Activated naive CD4-positive, alpha-beta T cell treated with anti-CD3 and anti-CD28 coated beads, Interleukin-2, amount 10 ng/mL, durations not matched to agents 7 days and 5 days (primary cell): ENCODE measurements around the gene GRAMD4.
A peak's percentile ranks its signal among the peaks of the same experiment; 100 is the strongest.
"Not testable (repeated sequence)": the region's sequence is repeated elsewhere in the genome, so short reads cannot be mapped to it uniquely, and the experiment has no call there.

Source experiments
- CTCF ChIA-PET: fragments of 350-600 bp; sonication (Branson Sonifier 250); formaldehyde crosslinking; loops from one replicate; lab custom pipeline; 2021; ENCODE audit warnings: antibody characterized with exemption; lab: Charles Lee
- DNase-seq: peaks from one replicate; pipeline ENCODE4 v3.0.0-alpha.2; 2020
- H3K27ac Mint-ChIP-seq: one replicate; pipeline ENCODE4 v1.8.0; 2021; ENCODE audit warnings: mild to moderate bottlenecking, moderate library complexity, mixed read lengths
- H3K27me3 Mint-ChIP-seq: one replicate; pipeline ENCODE4 v1.8.0; 2021; ENCODE audit warnings: mild to moderate bottlenecking, mixed read lengths
- H3K36me3 Mint-ChIP-seq: one replicate; pipeline ENCODE4 v1.8.0; 2021; ENCODE audit warnings: mixed read lengths
- H3K4me1 Mint-ChIP-seq: one replicate; pipeline ENCODE4 v1.8.0; 2021; ENCODE audit warnings: mixed read lengths
- H3K4me3 Mint-ChIP-seq: one replicate; pipeline ENCODE4 v1.8.0; 2021; ENCODE audit warnings: mild to moderate bottlenecking, moderate library complexity, mixed read lengths
- H3K9me3 Mint-ChIP-seq: one replicate; pipeline ENCODE4 v1.8.0; 2021; ENCODE audit warnings: mixed read lengths

Gene GRAMD4

DNA sequence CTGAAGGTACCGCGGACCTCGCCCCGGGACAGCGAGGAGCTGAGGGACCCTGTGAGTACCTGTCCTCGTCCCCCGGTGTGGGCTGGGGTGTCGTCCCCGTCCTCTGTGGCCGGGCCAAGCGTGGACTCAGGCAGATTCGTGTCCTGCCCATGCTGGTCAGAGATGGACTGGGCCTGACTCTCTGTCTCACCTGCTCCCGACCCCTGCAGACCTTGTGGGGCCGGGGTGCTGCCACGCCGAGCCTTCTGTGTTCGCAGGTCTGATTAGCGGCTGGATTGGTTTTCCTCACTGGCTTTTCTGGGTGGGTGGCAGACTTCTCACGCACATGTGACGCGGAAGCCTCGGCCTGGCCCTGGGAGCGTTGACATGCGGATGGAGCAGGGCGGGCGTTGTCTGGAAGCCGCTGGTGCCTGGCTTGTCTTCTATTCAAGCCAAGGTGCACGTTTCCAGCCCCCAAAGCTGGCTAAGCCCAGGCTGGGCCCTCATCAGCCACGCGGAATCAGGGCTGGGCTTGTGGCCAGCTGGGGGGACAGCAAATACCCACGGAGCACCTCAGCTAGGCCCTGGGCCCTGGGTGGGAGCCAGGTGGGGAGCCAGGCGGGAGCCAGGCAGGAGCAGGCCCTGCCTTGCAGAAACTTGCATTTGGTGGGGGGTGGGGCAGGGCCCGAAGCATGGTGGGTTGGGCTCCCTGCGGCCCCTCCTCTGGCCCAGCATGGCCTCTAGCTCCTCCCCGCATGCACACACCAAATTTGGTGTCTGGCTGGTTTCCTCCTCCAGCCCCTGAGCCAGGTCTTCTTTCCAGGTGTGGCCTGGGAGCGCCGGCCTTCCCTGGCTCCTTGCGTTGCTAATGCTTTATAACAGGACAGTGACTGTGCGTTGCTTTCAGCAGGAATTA is 7.0 kb downstream of the GRAMD4 start:
- DNase-seq, result no peak
- Mint-ChIP-seq H3K27me3 (no peaks in the 10 kb centered on the region), H3K27ac (no peak overlapping the region), H3K9me3 (no peaks in the 10 kb centered on the region), H3K36me3 (peaks cover 2% of the 10 kb centered on the region), H3K4me3 (no peak overlapping the region), H3K4me1 (no peaks in the 10 kb centered on the region)
- CTCF ChIA-PET, result no interaction called here

DNA sequence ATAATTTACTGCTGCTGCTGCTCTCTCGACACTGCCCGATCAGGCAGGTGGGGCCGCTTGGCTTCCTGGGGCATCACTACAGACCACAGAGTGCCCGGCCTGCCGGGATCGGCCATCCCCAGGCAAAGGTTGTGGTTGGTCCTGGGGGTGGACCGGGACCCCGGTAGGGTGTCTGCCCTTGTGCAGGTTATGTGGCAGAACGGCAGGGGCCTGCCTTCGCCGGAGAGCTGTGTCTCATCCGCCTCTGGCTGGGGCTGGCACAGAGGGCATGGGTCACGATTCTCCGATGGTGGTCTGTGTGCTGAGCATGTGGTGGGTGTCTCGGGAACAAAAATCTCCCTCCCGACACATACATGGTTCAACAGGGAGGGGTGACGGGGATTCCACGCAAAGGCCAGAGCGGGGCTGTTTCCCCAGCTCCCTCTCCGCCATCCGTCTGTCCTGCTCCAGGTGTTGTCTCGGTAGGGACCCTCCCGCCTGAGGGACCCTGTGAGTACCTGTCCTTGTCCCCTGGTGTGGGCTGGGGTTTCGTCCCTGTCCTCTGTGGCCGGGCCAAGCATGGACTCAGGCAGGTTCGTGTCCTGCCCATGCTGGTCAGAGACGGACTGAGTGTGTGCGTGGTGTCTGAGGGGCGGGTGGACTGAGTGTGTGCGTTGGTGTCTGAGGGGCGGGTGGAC is 7.8 kb downstream of the GRAMD4 start:
- Mint-ChIP-seq H3K4me1 (no peaks in the 10 kb centered on the region), H3K36me3 (peaks cover 2% of the 10 kb centered on the region), H3K27me3 (no peaks in the 10 kb centered on the region), H3K9me3 (no peaks in the 10 kb centered on the region), H3K27ac (no peak overlapping the region), H3K4me3 (no peak overlapping the region)
- CTCF ChIA-PET, result no interaction called here
- DNase-seq, result no peak

- Mint-ChIP-seq H3K27ac (no peak overlapping the region), H3K4me1 (no peaks in the 10 kb centered on the region), H3K27me3 (no peaks in the 10 kb centered on the region), H3K36me3 (peaks cover 2% of the 10 kb centered on the region), H3K4me3 (no peak overlapping the region), H3K9me3 (no peaks in the 10 kb centered on the region)
- no peak for DNase-seq
- CTCF ChIA-PET, result no interaction called here
These were observed 8.6 kb downstream of the GRAMD4 start for GRCh38 chr22:46628756-46629155.

DNA sequence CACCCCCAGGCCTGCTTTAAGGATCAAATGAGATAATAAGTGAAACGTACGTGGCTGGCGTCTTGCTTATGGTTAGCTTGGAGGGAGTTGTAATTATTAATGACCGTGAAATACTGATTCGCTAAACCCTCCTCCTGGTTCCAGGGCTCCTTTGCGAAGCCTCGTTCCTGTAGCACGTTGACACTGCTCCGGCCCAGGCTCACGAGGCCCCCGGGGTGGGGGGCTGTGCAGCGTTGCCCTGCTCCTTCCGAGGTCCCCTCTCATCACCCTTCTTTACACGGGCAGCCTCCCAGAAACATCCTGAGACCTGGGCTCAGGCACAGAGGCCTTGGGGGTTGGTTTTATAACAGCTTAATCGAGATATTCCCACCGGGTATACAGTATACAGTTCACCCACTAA is 9.1 kb downstream of the GRAMD4 start:
- Mint-ChIP-seq H3K27ac (no peak overlapping the region), H3K27me3 (no peaks in the 10 kb centered on the region), H3K4me3 (no peak overlapping the region), H3K36me3 (peaks cover 2% of the 10 kb centered on the region), H3K9me3 (no peaks in the 10 kb centered on the region), H3K4me1 (peaks cover 2% of the 10 kb centered on the region)
- CTCF ChIA-PET, result no interaction called here
- no peak for DNase-seq

DNA sequence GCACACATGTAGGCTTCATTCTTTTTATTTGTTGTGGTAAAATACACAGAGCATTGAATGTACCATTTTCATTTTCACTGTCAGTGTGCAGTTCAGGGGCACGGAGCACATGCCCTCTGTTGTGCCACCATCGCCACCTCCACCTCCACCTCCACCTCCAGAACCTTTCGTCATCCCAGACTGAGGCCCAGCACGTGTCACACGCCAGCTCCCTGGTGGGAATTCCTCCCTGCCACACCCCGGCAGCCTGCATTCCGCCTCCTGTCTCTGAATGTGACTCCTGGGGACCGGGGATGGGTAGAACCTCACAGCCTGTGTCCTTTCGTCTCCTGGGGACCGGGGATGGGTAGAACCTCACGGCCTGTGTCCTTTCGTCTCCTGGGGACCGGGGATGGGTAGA is 10.9 kb downstream of the GRAMD4 start:
- DNase-seq, result no peak
- Mint-ChIP-seq H3K4me3 (no peak overlapping the region), H3K9me3 (no peaks in the 10 kb centered on the region), H3K27ac (no peak overlapping the region), H3K27me3 (no peaks in the 10 kb centered on the region), H3K36me3 (peaks cover 2% of the 10 kb centered on the region), H3K4me1 (peaks cover 3% of the 10 kb centered on the region)
- CTCF ChIA-PET, result no interaction called here

DNA sequence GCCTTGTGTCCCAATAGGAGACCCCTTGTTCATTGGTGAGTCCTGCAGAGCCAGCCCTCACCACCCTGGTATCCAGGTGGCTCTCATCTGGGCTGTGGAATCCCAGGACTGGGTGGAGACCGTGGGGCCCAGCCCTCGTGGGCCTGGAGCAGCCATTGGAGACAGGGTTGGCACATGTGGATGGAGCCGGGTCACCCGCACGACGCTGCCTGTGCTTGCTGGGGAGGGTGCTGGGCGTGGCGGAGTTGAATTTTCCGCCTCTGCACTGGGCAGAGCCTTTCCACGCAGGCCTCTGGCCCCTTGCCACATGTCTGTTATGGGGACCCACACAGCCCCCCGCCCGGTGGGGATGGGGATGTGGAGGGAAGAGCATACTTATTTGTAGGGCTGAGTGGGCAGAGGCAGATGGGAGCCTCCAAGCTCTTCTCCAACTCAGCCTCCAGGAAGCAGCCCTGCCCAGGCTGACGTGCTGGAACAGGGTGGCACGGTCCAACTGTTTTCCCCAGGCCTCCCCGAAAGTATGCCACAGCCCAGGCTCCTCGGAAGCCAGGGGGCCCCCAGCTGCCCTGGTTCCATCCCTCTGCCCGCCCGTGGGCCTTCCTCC is 12.6 kb downstream of the GRAMD4 start:
- Mint-ChIP-seq H3K4me1 (peaks cover 3% of the 10 kb centered on the region), H3K9me3 (no peaks in the 10 kb centered on the region), H3K4me3 (no peak overlapping the region), H3K27ac (no peak overlapping the region), H3K27me3 (no peaks in the 10 kb centered on the region), H3K36me3 (peaks cover 2% of the 10 kb centered on the region)
- CTCF ChIA-PET, result no interaction called here
- no peak for DNase-seq

- Mint-ChIP-seq H3K9me3 (no peaks in the 10 kb centered on the region), H3K4me1 (peaks cover 3% of the 10 kb centered on the region), H3K4me3 (no peak overlapping the region), H3K36me3 (peaks cover 2% of the 10 kb centered on the region), H3K27me3 (no peaks in the 10 kb centered on the region), H3K27ac (no peak overlapping the region)
- DNase-seq, result no peak
- CTCF ChIA-PET, result no interaction called here
These were observed 13.2 kb downstream of the GRAMD4 start for GRCh38 chr22:46633334-46633890.

DNA sequence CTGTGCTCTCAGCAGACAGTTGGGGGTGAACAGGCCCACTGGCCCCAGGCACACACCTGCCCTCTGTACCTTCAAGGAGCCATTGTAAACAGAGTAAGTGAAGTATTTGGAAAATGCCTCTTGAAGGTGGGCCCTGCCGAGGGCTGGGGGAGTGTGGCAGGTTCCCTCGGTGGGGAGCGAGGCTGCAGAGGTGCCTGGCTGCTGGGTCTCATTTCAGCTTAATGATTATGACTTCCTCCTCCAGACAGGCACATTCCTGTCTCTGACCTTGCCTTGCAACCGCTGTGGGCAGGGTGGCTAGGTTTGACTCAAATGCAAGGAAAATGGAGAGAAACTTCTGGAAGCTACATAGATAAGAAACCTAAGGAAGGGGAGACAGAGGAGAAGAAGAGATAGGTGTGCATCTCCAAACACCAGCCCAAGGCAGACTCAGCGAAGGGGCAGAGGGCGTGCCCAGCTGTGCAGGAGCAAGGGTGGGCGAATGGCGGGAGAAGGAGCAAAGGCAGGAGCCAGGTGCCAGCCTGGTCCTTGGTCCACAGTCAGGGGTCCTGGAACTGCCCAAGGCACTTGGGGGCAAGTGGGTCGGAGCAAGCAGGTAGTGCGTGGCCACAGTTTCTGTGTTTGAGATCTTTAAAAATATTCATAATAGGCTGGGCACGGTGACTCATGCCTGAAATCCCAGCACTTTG is 14.0 kb downstream of the GRAMD4 start:
- H3K9me3 Mint-ChIP-seq, result no peaks in the 10 kb centered on the region
- no peak overlapping the region for H3K27ac Mint-ChIP-seq
- H3K36me3 Mint-ChIP-seq, result peaks cover 2% of the 10 kb centered on the region
- H3K27me3 Mint-ChIP-seq, result no peaks in the 10 kb centered on the region
- CTCF ChIA-PET, result no interaction called here
- H3K4me1 Mint-ChIP-seq, result peaks cover 3% of the 10 kb centered on the region
- DNase-seq, result no peak
- no peak overlapping the region for H3K4me3 Mint-ChIP-seq

DNA sequence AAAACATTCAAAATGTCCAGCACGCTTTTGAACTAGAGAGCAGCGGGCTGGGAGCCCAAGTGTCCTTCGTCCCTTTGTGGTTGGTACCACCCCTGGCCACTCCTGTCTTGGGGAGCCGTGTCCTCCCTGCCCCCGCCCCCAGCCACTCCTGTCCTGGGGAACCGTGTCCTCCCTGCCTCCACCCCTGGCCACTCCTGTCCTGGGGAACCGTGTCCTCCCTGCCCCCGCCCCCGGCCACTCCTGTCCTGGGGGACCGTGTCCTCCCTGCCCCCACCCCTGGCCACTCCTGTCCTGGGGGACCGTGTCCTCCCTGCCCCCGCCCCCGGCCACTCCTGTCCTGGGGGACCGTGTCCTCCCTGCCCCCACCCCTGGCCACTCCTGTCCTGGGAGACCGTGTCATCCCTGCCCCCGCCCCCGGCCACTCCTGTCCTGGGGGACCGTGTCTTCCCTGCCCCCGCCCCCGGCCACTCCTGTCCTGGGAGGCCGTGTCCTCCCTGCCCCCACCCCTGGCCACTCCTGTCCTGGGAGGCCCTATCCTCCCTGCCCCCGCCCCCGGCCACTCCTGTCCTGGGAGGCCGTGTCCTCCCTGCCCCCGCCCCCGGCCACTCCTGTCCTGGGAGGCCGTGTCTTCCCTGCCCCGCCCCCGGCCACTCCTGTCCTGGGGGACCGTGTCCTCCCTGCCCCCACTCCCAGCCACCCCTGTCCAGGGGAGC is 14.9 kb downstream of the GRAMD4 start:
- H3K27me3 Mint-ChIP-seq, DNase-seq, H3K4me1 Mint-ChIP-seq, H3K9me3 Mint-ChIP-seq, H3K4me3 Mint-ChIP-seq, H3K36me3 Mint-ChIP-seq, H3K27ac Mint-ChIP-seq: not testable (repeated sequence)
- CTCF ChIA-PET, result interaction anchor here (1.9 kb wide), 1 partner anchor 71 kb away, joined by 6 read pairs; no protein-coding TSS in a partner anchor

- CTCF ChIA-PET, result interaction anchor here (1.9 kb wide), 1 partner anchor 72 kb away, joined by 6 read pairs; no protein-coding TSS in a partner anchor
- peak; percentile 35 for DNase-seq
- Mint-ChIP-seq H3K27ac (no peak overlapping the region), H3K4me1 (peaks cover 3% of the 10 kb centered on the region), H3K36me3 (peaks cover 2% of the 10 kb centered on the region), H3K27me3 (no peaks in the 10 kb centered on the region), H3K9me3 (no peaks in the 10 kb centered on the region), H3K4me3 (no peak overlapping the region)
These were observed 15.6 kb downstream of the GRAMD4 start for GRCh38 chr22:46635756-46636155.

- CTCF ChIA-PET, result interaction anchor here (1.9 kb wide), 1 partner anchor 73 kb away, joined by 6 read pairs; no protein-coding TSS in a partner anchor
- no peaks in the 10 kb centered on the region for H3K36me3 Mint-ChIP-seq
- no peak overlapping the region for H3K27ac Mint-ChIP-seq
- no peaks in the 10 kb centered on the region for H3K9me3 Mint-ChIP-seq
- H3K4me3 Mint-ChIP-seq, result no peak overlapping the region
- no peaks in the 10 kb centered on the region for H3K27me3 Mint-ChIP-seq
- no peak for DNase-seq
- H3K4me1 Mint-ChIP-seq, result peaks cover 3% of the 10 kb centered on the region
These were observed 16.2 kb downstream of the GRAMD4 start for GRCh38 chr22:46636221-46637002.

DNA sequence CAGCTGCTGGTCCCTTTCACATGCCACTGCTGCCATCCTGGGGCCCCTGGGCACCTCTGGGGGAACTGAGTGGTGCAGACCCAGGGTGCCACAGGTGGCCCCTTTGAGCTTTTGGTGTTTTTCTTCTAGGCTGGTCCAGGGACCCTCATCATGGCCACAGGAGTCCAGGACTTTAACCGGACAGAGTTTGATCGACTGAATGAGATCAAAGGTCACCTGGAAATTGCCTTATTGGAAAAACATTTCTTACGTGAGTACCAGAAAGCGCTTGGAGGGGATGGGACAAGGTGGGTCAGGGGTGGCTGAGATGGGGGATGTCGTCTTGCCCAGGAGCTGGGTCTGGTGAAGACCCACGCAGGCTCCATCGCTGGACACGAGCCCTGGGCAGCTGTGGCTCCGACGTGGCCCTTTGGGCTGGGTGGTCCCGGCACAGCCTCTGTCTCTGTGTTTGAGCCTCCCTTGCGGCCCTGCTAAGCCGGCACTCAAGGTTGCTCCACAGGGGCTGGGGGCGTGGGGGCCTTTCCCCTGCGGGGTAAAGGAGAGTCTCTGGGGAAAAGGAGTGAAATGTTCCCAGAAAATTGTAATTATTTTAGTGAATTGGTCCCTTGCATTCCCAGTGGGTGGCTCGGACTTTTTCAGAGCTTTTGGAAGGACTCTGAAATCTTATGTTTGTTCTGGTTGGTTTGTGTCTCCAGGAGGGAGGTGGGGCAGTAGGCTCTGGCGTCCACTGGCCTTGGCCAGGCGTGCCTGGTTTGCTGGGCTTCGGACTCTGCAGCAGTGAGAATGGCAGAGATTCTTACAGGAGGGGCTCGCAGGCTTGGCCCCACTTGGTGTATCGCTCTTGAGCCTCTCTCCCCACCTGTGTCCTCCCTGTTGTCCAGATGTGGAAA is 17.8 kb downstream of the GRAMD4 start:
- no peak overlapping the region for H3K4me3 Mint-ChIP-seq
- H3K4me1 Mint-ChIP-seq, result peaks cover 3% of the 10 kb centered on the region
- H3K27ac Mint-ChIP-seq, result no peak overlapping the region
- no peaks in the 10 kb centered on the region for H3K27me3 Mint-ChIP-seq
- no peaks in the 10 kb centered on the region for H3K36me3 Mint-ChIP-seq
- CTCF ChIA-PET, result no interaction called here
- H3K9me3 Mint-ChIP-seq, result no peaks in the 10 kb centered on the region
- no peak for DNase-seq
